GM21515 (cell line): ENCODE results near the gene COL4A1.

ENCODE experiments used
- ATAC-seq: cut with Tn5 transposase; IDR thresholded peaks from one replicate; pipeline ENCODE4 v1.9.1; 2021; ENCODE audit not compliant: unreplicated experiment

Gene COL4A1

DNA sequence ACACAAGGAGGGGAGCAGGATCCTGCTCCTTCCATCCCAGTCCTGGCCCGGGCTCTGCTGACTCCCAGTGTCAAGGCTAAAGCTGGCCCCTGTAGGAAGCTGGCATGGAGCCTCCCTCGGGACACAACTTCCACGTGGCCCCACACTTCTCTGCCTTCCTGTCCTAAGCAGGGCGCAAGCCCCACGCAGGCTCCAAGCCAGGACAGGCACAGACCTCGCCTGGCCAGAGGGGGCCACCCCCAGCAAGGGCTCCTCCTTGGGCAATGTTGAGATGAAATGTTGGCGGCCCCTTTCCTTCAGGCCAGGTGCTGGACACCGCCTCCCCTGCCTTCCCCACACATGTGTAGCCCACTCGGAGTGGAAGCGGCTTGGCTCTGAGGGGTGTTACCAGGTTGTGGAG is 66.6 kb downstream of the COL4A1 start:
- no peak for ATAC-seq

DNA sequence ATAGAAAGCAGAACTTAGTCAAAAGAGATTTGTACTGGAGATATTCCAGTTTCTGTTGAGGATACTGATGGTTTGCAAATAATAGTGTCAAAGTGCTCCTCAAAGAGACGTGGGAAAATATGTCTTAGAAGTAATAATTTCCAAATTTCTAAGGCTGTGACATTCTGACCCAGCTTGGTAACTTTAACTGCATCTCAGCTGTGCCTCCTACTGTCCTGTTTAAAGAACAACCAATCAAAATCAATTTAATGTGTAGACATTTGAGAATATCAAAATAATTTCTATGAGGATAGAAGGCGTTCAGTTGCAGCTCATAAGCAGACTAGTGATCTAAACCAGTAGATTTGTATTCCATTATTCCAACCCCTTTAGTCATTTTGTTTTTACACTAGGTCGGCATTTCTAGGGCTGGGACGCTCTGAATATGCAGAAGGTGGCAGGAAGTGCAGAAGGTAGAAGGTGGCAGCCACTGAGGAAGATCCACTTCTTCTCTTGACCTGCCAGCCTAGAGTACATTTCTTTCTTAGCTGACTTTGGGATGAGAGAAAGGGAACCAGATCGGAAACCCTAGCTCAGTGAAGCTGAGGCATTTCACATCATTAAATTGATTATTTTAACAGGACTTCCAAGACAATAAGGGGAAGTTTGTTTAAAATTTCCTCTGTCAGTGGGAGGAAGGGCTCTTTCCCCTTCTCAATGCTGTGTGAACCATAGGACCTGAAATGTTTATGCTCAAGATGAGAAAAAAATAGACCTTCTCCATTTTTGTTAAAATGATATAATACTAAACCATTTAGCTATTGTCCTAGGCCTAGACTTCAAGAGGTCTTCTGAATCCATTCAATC is 67.5 kb downstream of the COL4A1 start:
- ATAC-seq: no peak

DNA sequence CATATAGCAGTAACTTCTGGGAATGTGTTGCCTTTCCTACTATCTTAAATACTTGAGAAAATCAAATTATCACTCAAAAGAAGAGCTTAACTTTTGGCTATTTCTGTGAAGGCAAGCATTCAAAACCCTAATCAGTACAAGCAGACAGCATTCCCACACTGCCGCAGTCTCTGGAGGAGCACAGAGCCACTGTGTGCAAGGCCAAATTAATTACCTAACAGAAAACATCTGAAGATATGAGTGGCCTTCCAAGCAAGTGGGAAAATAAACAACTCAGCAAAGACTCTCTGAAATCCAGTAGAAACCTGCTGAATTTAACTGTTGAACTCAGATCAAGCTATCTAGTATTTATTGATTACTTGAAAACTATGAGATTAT is 68.2 kb downstream of the COL4A1 start:
- ATAC-seq: no peak

GRCh38 chr13:110237875-110238817 is 68.8 kb downstream of the COL4A1 start:
- ATAC-seq: no peak

GRCh38 chr13:110236831-110237261 is 70.1 kb downstream of the COL4A1 start:
- no peak for ATAC-seq

DNA sequence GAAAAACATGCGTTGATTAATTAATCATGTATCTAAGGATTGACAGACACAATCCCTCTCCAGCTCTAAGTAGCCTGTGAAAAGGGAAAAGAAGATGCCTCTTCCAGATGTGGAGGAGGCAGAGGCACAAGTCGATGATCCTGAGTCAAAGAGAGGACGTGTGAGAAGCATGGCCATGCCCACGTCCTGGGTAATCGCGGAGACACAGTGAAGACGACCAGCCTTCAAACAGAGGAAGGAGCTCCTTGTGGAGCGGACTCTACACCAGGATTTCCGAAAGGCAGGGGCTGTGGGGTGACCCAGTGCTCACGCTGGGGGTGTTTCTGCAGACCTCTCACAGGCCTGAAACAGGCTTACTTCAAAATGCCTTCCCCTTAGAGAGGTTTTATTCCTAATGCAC is 70.5 kb downstream of the COL4A1 start:
- no peak for ATAC-seq

DNA sequence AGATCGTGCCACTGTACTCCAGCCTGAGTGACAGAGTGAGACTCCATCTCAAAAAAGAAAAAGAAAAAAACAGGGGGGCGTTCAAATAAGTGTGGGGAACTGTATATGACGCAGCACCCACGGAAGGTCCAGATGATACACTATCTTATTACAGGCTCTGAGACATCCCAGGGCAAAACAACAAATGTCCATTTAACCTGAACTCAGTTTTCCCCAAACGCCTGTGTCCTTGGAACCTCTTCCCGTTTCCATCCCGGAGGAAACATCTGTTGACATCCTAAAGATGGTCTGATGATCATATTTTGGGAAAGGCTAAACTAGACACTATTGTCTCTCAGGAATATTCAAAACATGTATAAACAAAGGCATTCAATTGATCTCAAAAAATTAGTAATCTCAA is 72.4 kb downstream of the COL4A1 start:
- ATAC-seq: no peak

DNA sequence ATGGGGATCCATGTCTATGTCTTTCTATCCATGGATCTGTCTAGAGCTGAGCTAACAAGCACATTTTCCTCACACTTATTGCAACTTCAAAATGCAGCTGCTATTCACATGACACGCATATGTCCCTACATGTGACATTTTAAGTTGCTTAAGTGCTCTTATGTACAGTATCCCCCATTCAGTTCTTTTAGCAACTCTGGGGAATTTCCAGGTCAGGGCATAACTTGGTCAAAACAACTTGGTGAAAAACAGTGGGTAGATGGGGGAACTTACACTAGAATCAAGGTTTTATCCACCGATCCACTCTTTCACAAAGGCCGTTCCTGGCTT is 73.0 kb downstream of the COL4A1 start:
- ATAC-seq: no peak

DNA sequence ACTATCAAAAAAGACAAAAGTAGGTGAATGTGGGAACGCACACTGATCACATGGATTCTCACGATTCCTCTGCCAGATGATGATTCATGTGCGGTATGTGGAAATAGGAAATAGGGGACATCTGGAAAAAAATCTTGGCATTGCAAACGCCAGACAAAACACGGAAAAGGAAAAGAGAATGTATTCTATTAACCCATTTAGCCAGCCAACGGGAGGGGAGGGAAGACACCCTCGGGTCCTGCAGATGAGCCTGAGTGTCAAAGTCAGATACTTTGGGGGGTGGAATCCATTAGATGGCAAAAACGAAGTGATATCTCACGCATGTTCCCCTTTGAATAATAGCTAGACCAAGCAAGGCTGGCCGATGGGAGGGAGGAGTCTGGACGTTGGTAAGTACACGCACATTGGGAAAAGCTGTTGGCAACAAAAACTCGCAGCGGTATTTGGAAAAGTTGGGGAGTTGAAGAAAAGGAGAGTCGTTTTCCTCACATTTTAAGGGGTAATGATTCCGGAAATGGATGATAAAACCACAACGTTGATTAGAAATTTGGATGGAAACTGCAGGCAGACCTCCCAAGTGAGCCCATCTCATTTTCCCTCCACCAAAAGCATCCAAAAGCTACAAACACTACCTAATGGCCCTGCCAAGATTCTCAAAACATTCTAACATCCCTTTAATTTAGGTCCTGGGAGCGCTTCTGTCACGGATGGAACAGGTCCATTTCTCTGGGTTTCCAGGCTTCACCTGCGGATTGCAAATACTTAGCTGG is 73.6 kb downstream of the COL4A1 start:
- no peak for ATAC-seq

DNA sequence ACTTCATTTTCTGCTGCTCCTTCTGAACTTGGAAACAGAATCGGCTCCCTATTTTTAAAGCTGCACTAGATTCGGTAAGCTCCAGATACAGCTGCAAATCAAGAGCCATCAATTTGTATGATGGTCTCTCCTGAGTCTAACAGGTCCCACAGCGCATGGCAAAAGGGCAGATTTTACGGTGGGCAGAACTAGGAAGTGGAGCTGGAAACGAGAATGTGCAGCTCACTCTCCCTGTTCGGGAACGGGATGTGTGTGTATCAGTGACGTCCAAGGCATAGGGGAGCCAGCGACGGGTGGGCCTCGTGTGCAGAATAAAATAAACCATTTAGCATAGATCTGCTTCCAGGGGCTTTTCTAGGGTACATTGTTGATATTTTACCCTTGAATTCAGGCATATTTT is 74.2 kb downstream of the COL4A1 start:
- ATAC-seq: no peak

- ATAC-seq: no peak
These were observed 74.8 kb downstream of the COL4A1 start for GRCh38 chr13:110232142-110232541.

DNA sequence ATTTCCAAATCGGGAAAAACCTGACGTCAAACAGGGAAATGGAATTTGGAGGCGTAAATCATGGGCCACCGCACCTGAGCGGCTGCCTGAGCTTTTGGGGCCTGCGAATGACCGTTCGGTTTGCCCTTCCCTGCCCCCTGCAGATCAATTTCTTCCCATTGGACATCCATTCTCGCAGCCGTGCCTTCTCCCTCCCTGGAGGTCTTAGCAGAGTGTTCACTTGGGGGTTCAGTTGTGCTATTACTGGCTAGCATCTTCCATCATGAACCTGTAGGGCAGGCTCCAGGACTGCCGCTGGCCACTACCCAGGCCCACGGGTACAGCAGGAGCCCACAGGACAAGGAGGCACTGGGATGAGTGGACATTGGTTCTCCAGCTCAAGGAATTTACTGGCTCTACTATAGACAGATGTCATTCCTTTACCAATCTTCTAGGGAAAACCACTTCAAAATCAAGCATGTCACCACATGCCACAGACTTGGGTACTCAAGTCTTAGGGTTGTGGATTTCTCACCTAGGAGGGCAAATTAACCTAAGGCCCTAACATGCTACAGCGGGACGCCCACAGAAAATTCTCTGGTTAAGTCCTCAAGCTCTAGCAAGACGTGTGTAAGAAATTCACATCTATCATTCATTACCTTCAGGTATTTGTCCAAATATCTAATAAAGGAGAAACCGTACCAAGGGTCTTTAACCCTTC is 75.5 kb downstream of the COL4A1 start:
- no peak for ATAC-seq

- no peak for ATAC-seq
These were observed 76.2 kb downstream of the COL4A1 start for GRCh38 chr13:110230661-110231347.

GRCh38 chr13:110229905-110230563 is 76.9 kb downstream of the COL4A1 start:
- no peak for ATAC-seq

GRCh38 chr13:110228936-110229904 is 77.7 kb downstream of the COL4A1 start:
- no peak for ATAC-seq

- no peak for ATAC-seq
These were observed 78.9 kb downstream of the COL4A1 start for GRCh38 chr13:110227864-110228643.

DNA sequence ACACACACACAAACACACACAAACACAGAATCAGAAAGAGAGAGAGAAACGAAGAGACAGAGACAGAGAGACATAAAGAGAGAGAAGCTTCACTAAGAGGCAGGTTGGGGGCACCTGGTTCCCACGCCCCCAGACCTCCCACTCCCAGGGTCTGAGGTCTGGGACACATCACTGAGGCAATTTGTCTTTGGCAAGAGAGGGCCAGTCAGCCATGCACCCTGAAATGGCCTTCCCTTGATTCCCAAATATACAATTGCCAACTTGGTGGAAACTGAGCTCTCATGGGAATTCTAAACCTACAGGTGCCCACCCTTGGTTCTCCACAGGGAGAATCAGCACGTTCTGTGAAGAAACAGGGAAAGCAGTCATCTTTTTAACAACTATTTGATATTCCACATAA is 79.5 kb downstream of the COL4A1 start:
- no peak for ATAC-seq
